ENCODE results near the gene C19orf38. TPM values are rescaled to one million over a fixed set of nuclear protein-coding genes. Genes with fewer than 3 reads are reported as not detected.

Gene C19orf38
- total and polyA plus RNA-seq, 2 donors (not counting 3 experiments of a cell fraction or from before 2014, with no cell fraction given): not detected

GRCh38 chr19:10835754-10836478 is 12.3 kb upstream of the C19orf38 start, which contains the start of gene TMED1:
TMED1 (minus strand) TSS chr19:10836212; CDS start chr19:10836191, 21 bp downstream.
- dilution Hi-C loops (cut with MboI; ENCODE audit: extremely low pct_ligation_motif_present, low sequenced_read_pairs): no loop called here
- Histone ChIP-seq H3K36me3 (ENCODE audit: control insufficient read depth in 2 of 2, extremely low read depth in 1 of 2, insufficient read depth in 2 of 2, low read length in 2 of 2) (peaks cover 0 to 16% of the 10 kb centered on the region in 2 experiments), H3K9me3 (replicated peaks; ENCODE audit: control insufficient read depth, insufficient read depth, low read length) (no peaks in the 10 kb centered on the region), H3K27ac (ENCODE audit: insufficient read depth, low read depth, low read length) (peak within 1 kb of the TSS; percentile 97), H3K4me3 (replicated peaks in 1 of 3; ENCODE audit: insufficient read depth in 1 of 3, low read depth in 1 of 3, low read length in 3 of 3) (peak within 1 kb of the TSS; percentile 17 to 71 (median 48)), H4K20me1 (replicated peaks; ENCODE audit: control insufficient read depth, extremely low read depth, insufficient read depth, low read length) (no peaks in the 10 kb centered on the region), H3K9me1 (replicated peaks; ENCODE audit: control insufficient read depth, extremely low read depth, insufficient read depth, low read length) (no peaks in the 10 kb centered on the region), H3K27me3 (ENCODE audit: control insufficient read depth in 2 of 2, insufficient read depth in 2 of 2, low read length in 2 of 2) (no peaks in the 10 kb centered on the region), H3K9ac (replicated peaks; ENCODE audit: extremely low read depth, insufficient read depth, low read length) (peak within 1 kb of the TSS; percentile 96), H3K4me1 (ENCODE audit: control insufficient read depth, extremely low read depth, insufficient read depth, low read length) (peaks cover 9% of the 10 kb centered on the region), H2AFZ (ENCODE audit: low read depth, low read length) (peak within 1 kb of the TSS; percentile 58), H3K79me2 (ENCODE audit: control insufficient read depth, insufficient read depth, low read length) (no peaks in the 10 kb centered on the region), H3K4me2 (ENCODE audit: insufficient read depth, low read length) (peak within 1 kb of the TSS; percentile 65)
- DNase-seq (ENCODE audit: low read depth, low spot score) (peak; percentile 99), FAIRE-seq (no peak)
- POLR2A ChIA-PET: interaction anchor here (0.6 kb wide), 2 partner anchors 418 to 436 kb away, joined by 3 read pairs; no protein-coding TSS in a partner anchor
- TF ChIP-seq JUN (IDR thresholded peaks at IDR 0.05; ENCODE audit: borderline replicate concordance, insufficient read depth, insufficient read length, low read depth) (no peak), POLR2AphosphoS5 (IDR thresholded peaks at IDR 0.05; ENCODE audit: insufficient read depth, low read depth, low read length) (peak; percentile 23), CTCF (IDR thresholded peaks at IDR 0.05; ENCODE audit: extremely low read depth in 1 of 2, insufficient read depth in 1 of 2, low read depth in 1 of 2, low read length in 2 of 2) (peak in 1 of 2 donors; percentile 8)
- CTCF ChIA-PET: interaction anchor here (0.7 to 3.6 kb wide), 12 partner anchors 11 to 295 kb away, joined by 3 to 41 read pairs (median 10); partner anchors contain the start of genes CARM1, DNM2 and QTRT1
- TSS peak; percentile 31 for BruUV-seq (replicated peaks)
- intact Hi-C loops (cut with micrococcal nuclease): loop anchor here (1.0 to 2.0 kb wide), 4 partner anchors 23 to 119 kb away; partner anchors contain the start of gene CARM1

Data from endothelial cell of umbilical vein (primary cell).